GM23248 (cell line): Measurements from ENCODE around the gene MEAK7.

Experiments used
- EZH2 ChIP-seq: fragments of 200-600 bp; sonication (generic); IDR thresholded peaks from 2 replicates; pipeline ENCODE4 v1.6.1; 2018; ENCODE audit warnings: antibody characterized with exemption, mild to moderate bottlenecking; ENCODE audit not compliant: insufficient read depth, poor library complexity, severe bottlenecking
- EZH2phosphoT487 ChIP-seq: fragments of 200-600 bp; sonication (generic); IDR thresholded peaks from 2 replicates; pipeline ENCODE4 v1.6.1; 2018; ENCODE audit warnings: antibody characterized with exemption, moderate library complexity, mild to moderate bottlenecking, low read depth; ENCODE audit not compliant: insufficient read depth

DNA sequence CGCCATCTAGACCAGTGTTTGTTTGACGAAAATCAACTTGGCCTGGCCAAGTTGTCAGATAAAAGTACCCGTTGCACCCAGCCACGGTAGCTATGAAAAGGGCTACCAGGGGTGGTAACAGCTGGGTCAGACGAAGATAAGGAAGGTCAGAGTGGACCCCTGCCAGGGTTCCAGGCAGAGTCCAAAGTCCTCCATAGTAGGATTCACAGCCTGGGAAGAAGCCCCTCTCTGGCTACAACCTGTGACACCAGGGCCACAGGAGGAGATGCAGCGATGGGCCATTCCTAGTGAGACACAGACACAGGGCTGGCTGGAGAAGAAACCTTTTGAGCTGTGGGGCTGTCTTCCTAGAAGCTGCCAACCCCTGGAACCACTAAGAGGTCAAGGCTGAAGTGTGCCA, 39.3 kb downstream of the MEAK7 start:
- no peak for TF ChIP-seq EZH2
- no peak for TF ChIP-seq EZH2phosphoT487
